HG03378 (cell line): ENCODE data around the gene SLK.

ENCODE experiments used
- ATAC-seq: cut with Tn5 transposase; IDR thresholded peaks from one replicate; pipeline ENCODE4 v1.9.1; 2021; ENCODE audit warnings: mild to moderate bottlenecking, moderate library complexity; ENCODE audit not compliant: unreplicated experiment

SLK gene

GRCh38 chr10:104031631-104032030, 64.7 kb downstream of the SLK start:
- ATAC-seq: no peak

- no peak for ATAC-seq
Measured at GRCh38 chr10:104032144-104032775, 65.3 kb downstream of the SLK start.

GRCh38 chr10:104033401-104033930, 66.5 kb downstream of the SLK start:
- no peak for ATAC-seq

- ATAC-seq: no peak
Measured at GRCh38 chr10:104033966-104034365, 67.0 kb downstream of the SLK start.

GRCh38 chr10:104034401-104035193, 67.7 kb downstream of the SLK start:
- ATAC-seq: no peak

GRCh38 chr10:104035194-104036068, 68.5 kb downstream of the SLK start:
- no peak for ATAC-seq

- no peak for ATAC-seq
Measured at GRCh38 chr10:104036069-104036384, 69.1 kb downstream of the SLK start.

GRCh38 chr10:104036518-104037260, 69.7 kb downstream of the SLK start:
- ATAC-seq: no peak

GRCh38 chr10:104037261-104037951, 70.5 kb downstream of the SLK start:
- ATAC-seq: no peak

- no peak for ATAC-seq
Measured at GRCh38 chr10:104038537-104038936, 71.6 kb downstream of the SLK start.

- no peak for ATAC-seq
Measured at GRCh38 chr10:104038958-104039752, 72.2 kb downstream of the SLK start.

GRCh38 chr10:104040382-104040781, 73.4 kb downstream of the SLK start:
- ATAC-seq: no peak

GRCh38 chr10:104040862-104041789, 74.2 kb downstream of the SLK start:
- ATAC-seq: no peak

- ATAC-seq: no peak
Measured at GRCh38 chr10:104041891-104042535, 75.1 kb downstream of the SLK start.

GRCh38 chr10:104043185-104043830, 76.4 kb downstream of the SLK start:
- ATAC-seq: no peak

- no peak for ATAC-seq
Measured at GRCh38 chr10:104043854-104044253, 76.9 kb downstream of the SLK start.
